GM08714 (cell line): Measurements from ENCODE around the gene SETD7.

Experiments used
- H3K4me3 ChIP-seq: fragments of 200-500 bp; sonication (Bioruptor generic); 2 replicates; pipeline ENCODE4 v1.5.1; 2014; ENCODE audit warnings: mild to moderate bottlenecking, low read length, inconsistent platforms
- ZNF274 ChIP-seq: IDR thresholded peaks from 2 replicates; pipeline ENCODE4 v1.6.1; 2012; ENCODE audit warnings: mild to moderate bottlenecking, low read depth, low read length

The SETD7 gene

GRCh38 chr4:139585473-139585872, 29.5 kb upstream of the SETD7 start:
- no peak for TF ChIP-seq ZNF274

DNA sequence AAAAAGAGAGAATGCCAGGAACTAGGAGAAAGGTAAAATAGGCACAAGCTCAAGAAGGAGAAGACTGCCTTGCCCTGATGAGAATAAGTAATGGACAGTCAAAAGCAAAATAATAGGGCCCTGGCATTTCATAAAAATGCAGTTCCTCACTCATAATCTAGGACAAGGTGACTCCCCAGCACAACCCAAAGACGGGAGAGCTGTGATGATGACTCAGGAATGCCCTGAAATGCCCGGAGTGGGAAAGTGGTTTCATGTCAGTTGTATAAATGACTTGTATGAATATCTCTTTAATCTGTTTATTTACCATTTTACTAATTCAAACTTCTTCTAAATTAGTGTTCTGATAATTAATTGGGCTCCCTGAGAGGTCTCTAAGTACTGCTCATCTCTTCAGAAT, 28.8 kb upstream of the SETD7 start:
- no peak for TF ChIP-seq ZNF274
- H3K4me3 ChIP-seq = no peak overlapping the region

More at GRCh38 chr4:139585473-139585872, 29.5 kb upstream of the SETD7 start:
- no peak overlapping the region for H3K4me3 ChIP-seq

- no peak for TF ChIP-seq ZNF274
- no peak overlapping the region for H3K4me3 ChIP-seq
These were observed 28.0 kb upstream of the SETD7 start for GRCh38 chr4:139584013-139584412.

DNA sequence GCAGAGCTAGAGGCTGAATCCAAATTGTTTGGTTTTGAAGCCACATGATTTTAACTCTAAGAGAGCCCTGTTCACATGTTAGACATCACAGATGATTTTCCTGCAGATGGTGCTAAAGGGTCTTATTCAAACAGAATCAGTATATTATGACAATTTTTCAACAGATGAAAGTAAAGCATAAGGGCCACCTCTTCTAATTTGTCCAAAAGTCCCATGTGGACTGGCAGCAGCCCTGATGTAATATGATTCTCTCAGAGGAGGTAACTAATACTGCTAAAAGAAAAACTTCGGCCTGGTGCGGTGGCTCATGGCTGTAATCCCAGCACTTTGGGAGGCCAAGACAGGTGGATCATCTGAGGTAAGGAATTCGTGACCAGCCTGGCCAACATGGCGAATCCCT, 26.0 kb upstream of the SETD7 start:
- no peak for TF ChIP-seq ZNF274

GRCh38 chr4:139581096-139581495, 25.1 kb upstream of the SETD7 start:
- no peak for TF ChIP-seq ZNF274
- no peak overlapping the region for H3K4me3 ChIP-seq

More for the DNA sequence above, 26.0 kb upstream of the SETD7 start:
- no peak overlapping the region for H3K4me3 ChIP-seq

GRCh38 chr4:139576219-139576618, 20.2 kb upstream of the SETD7 start:
- H3K4me3 ChIP-seq = no peak overlapping the region
- TF ChIP-seq ZNF274 = no peak

- TF ChIP-seq ZNF274 = no peak
- H3K4me3 ChIP-seq = no peak overlapping the region
These were observed 19.1 kb upstream of the SETD7 start for GRCh38 chr4:139575072-139575471.

- no peak overlapping the region for H3K4me3 ChIP-seq
- TF ChIP-seq ZNF274 = no peak
These were observed 18.6 kb upstream of the SETD7 start for GRCh38 chr4:139574641-139575040.

DNA sequence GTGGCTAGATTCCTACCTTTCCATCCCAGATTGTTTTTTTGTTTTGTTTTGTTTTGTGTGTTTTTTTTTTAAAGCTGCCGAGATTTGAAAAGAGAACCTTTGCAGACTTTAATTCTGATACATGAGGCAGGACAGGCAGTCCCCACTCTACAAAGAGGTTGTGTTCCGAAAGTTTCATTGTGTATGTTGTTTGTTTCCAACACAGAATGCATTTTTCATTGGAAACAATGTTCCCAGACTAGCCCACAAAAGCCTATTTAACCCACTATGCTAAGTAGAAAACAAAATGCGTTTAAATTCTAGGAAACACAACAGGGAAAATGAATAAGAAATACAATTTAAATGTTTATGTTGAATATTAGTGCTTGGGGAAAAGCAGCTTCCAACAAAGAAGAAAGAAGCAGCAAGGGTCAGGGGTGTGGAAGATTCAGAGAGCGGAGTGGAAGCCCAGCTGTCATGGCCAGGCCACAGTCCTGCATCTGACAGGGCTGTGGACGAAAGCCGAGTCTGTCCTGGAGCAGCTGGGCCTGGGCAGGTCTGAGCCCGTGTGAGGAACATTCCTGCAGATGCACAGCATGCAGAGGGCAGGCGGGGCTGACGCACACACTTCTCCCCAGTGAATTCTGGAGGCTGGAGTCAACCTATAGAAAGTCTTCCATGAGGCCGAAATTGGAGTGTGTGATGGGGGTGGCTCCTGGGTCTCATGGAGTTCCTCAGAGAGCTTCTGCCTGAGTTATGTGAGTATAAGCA, 12.4 kb upstream of the SETD7 start:
- H3K4me3 ChIP-seq = no peak overlapping the region
- no peak for TF ChIP-seq ZNF274

DNA sequence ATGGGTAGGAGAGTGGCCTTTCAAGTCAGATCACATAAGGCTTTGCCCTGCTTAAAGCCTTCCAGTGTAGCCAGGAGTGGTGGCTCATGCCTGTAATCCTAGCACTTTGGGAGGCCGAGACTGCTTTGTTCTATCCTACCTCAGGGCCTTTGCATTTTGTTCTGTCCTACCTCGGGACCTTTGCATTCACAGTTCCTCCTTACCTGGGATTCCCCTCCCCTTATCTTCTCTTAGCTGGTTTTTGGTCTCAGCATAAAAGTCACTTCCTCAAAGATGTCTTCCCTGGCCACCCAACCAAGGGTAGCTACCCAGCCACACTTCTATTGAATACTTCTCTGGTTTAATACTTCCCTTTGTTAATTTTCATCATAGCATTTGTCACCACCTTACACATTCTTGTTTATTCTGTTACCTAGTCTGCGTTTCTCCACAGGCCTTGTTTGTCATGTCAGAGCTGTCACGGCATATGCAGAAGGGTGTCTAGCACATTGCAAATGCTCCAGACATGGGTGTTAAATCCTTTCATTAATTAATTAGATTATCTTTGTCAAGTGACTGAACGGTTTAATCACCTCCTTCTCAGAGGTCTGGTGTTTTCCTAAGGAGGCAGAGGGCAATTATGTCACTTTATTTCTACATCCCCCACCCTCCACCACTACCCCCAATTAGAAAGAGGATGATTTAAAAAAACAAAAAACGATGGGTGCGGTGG, 11.3 kb upstream of the SETD7 start:
- TF ChIP-seq ZNF274 = no peak
- H3K4me3 ChIP-seq = no peak overlapping the region

DNA sequence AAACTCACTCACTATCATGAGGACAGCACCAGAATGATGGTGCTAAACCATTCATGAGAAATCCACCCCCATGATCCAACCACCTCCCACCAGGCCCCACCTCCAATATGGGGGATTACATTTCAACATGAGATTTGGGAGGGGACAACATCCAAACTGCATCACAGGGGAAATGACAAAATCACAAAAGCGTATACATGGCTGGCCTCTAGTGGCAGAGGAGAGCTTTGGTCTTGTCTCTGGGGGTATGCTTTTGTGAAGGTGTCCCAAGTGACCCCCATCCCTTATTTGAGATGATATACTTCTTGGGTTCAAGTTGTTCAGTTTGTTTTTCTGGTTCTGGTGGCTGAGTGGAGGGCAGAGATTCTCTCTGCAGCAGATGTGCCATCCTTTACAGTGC, 8.5 kb upstream of the SETD7 start:
- no peak overlapping the region for H3K4me3 ChIP-seq
- TF ChIP-seq ZNF274 = no peak

DNA sequence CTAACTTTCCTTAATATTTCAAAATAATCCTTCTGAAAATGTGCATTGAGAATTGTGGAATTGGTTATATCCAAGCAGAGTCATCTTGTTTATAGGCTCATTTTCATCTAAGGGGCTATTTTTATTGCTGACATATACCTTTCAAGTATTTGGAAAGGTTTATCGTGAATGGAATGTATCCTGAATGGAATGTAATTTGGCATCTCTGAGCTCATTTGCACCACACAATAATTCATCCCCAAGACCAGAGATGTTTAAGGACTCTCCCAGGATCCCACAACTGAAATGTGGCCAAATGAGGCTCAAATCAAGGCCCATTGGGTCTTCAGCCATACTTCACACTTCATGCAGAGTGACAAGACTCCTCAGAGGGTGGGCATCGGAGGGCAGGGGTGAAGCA, 7.5 kb upstream of the SETD7 start:
- no peak for TF ChIP-seq ZNF274
- H3K4me3 ChIP-seq = no peak overlapping the region

GRCh38 chr4:139562839-139563238, 6.8 kb upstream of the SETD7 start:
- no peak for TF ChIP-seq ZNF274
- no peak overlapping the region for H3K4me3 ChIP-seq

GRCh38 chr4:139562067-139562684, 6.2 kb upstream of the SETD7 start:
- no peak for TF ChIP-seq ZNF274

More at GRCh38 chr4:139562067-139562684, 6.2 kb upstream of the SETD7 start:
- H3K4me3 ChIP-seq = no peak overlapping the region
